B cell (primary cell): ENCODE measurements around the gene AGAP1.

Experiments
- EZH2 ChIP-seq: IDR thresholded peaks from 2 replicates; pipeline ENCODE4 v1.6.1; 2012; ENCODE audit warnings: borderline replicate concordance, low read depth, mild to moderate bottlenecking, moderate library complexity, low read length; ENCODE audit not compliant: insufficient read depth, poor library complexity, severe bottlenecking
- TF ChIP-seq, protein P1 (sequence below): fragments of 200-600 bp; IDR thresholded peaks from one replicate; pipeline ENCODE4 v1.8.0; 2022; ENCODE audit warnings: antibody characterized with exemption, mild to moderate bottlenecking

DNA sequence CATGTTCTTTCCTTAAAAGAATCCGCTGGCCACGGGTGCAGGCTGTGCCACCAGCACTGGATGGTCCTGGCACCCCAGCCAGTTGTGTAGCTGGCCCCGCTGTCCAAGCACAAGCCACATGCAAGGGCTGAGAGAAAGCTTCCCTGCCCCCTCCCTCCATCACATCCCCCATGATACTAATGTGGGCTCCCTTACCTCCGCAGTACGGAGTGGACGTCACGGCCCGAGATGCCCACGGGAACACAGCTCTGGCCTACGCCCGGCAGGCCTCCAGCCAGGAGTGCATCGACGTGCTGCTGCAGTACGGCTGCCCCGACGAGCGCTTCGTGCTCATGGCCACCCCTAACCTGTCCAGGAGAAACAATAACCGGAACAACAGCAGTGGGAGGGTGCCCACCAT lies 629.9 kb downstream of the AGAP1 start:
- TF ChIP-seq, protein P1, sequence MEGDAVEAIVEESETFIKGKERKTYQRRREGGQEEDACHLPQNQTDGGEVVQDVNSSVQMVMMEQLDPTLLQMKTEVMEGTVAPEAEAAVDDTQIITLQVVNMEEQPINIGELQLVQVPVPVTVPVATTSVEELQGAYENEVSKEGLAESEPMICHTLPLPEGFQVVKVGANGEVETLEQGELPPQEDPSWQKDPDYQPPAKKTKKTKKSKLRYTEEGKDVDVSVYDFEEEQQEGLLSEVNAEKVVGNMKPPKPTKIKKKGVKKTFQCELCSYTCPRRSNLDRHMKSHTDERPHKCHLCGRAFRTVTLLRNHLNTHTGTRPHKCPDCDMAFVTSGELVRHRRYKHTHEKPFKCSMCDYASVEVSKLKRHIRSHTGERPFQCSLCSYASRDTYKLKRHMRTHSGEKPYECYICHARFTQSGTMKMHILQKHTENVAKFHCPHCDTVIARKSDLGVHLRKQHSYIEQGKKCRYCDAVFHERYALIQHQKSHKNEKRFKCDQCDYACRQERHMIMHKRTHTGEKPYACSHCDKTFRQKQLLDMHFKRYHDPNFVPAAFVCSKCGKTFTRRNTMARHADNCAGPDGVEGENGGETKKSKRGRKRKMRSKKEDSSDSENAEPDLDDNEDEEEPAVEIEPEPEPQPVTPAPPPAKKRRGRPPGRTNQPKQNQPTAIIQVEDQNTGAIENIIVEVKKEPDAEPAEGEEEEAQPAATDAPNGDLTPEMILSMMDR, result no peak
- TF ChIP-seq EZH2, result no peak
